Naive B cell (primary cell): ENCODE measurements around the gene HYPK. TPM values are rescaled to one million over a fixed set of nuclear protein-coding genes. Genes with fewer than 3 reads are reported as not detected.
"Not testable (repeated sequence)": the region's sequence is repeated elsewhere in the genome, so short reads cannot be mapped to it uniquely, and the experiment has no call there.

Source experiments
- ATAC-seq, 2 donors: fragments of 150-1000 bp; cut with Tn5 transposase; 2 replicates each; pipeline ENCODE4 v1.10.0; 2021; ENCODE audit warnings: low read depth in 2 of 2, mild to moderate bottlenecking in 2 of 2, moderate library complexity in 2 of 2
- DNase-seq: peaks from one replicate; pipeline ENCODE4 v3.0.0; 2022
- H3K27ac Mint-ChIP-seq, 6 donors: one replicate each; pipeline ENCODE4 v1.8.0; 2020 to 2022; ENCODE audit warnings: mild to moderate bottlenecking in 6 of 6, mixed read lengths in 6 of 6, moderate library complexity in 5 of 6, inconsistent platforms in 2 of 6
- H3K27me3 Mint-ChIP-seq, 3 donors: one replicate each; pipeline ENCODE4 v1.8.0; 2021 to 2022; ENCODE audit warnings: mixed read lengths in 3 of 3, mild to moderate bottlenecking in 1 of 3
- H3K36me3 Mint-ChIP-seq, 2 donors: one replicate each; pipeline ENCODE4 v1.8.0; 2020 to 2022; ENCODE audit warnings: mixed read lengths in 2 of 2, inconsistent platforms in 1 of 2, mild to moderate bottlenecking in 1 of 2
- H3K4me1 Mint-ChIP-seq, 3 donors: one replicate each; pipeline ENCODE4 v1.8.0; 2020 to 2022; ENCODE audit warnings: mixed read lengths in 3 of 3, inconsistent platforms in 1 of 3, mild to moderate bottlenecking in 1 of 3, moderate library complexity in 1 of 3
- H3K4me3 Mint-ChIP-seq, 8 donors: one replicate each; pipeline ENCODE4 v1.8.0; 2020 to 2022; ENCODE audit warnings: mild to moderate bottlenecking in 8 of 8, mixed read lengths in 8 of 8, moderate library complexity in 8 of 8, inconsistent platforms in 2 of 8
- H3K9me3 Mint-ChIP-seq, 7 donors: one replicate each; pipeline ENCODE4 v1.8.0; 2020 to 2022; ENCODE audit warnings: mixed read lengths in 7 of 7, mild to moderate bottlenecking in 5 of 7, inconsistent platforms in 2 of 7, moderate library complexity in 1 of 7
- polyA plus RNA-seq, 6 donors: library from polyadenylated mRNA; unstranded; fragments of 300-500 nt; fragmentation: Illumina TruSeq; gene quantifications; one replicate each; pipeline ENCODE4 v1.2.3, GENCODE V29; 2021; ENCODE audit warnings: low read depth in 6 of 6

Gene HYPK
- polyA plus RNA-seq, 6 donors from 2014 or later: 11.4 to 19.4 (median 13.6) TPM

GRCh38 chr15:43830691-43831275 is 30.4 kb downstream of the HYPK start:
- H3K27ac Mint-ChIP-seq, H3K36me3 Mint-ChIP-seq, H3K27me3 Mint-ChIP-seq, ATAC-seq, H3K9me3 Mint-ChIP-seq, DNase-seq: not testable (repeated sequence)
- Mint-ChIP-seq H3K4me3 (peak overlapping the region in 1 of 8 donors; percentile 6), H3K4me1 (peaks cover 25 to 50% (median 37%) of the 10 kb centered on the region in 3 donors)

- not testable (repeated sequence) for ATAC-seq, H3K36me3 Mint-ChIP-seq, DNase-seq, H3K9me3 Mint-ChIP-seq, H3K27me3 Mint-ChIP-seq
- H3K27ac Mint-ChIP-seq: peak overlapping the region in 2 of 6 donors; percentile 34 to 83
- peaks cover 25 to 44% (median 31%) of the 10 kb centered on the region in 3 donors for H3K4me1 Mint-ChIP-seq
- H3K4me3 Mint-ChIP-seq: peak overlapping the region in 1 of 8 donors; percentile 57
Measured at GRCh38 chr15:43831519-43832052, 31.2 kb downstream of the HYPK start.

- ATAC-seq, H3K27me3 Mint-ChIP-seq, H3K27ac Mint-ChIP-seq, DNase-seq, H3K36me3 Mint-ChIP-seq, H3K9me3 Mint-ChIP-seq: not testable (repeated sequence)
- Mint-ChIP-seq H3K4me3 (peak overlapping the region in 1 of 8 donors; percentile 61), H3K4me1 (peaks cover 19 to 36% (median 22%) of the 10 kb centered on the region in 3 donors)
Measured at GRCh38 chr15:43832485-43832884, 32.1 kb downstream of the HYPK start.

- no peaks in the 10 kb centered on the region for H3K27me3 Mint-ChIP-seq
- DNase-seq (no peak), ATAC-seq (no peak)
- no peaks in the 10 kb centered on the region for H3K9me3 Mint-ChIP-seq
- no peak overlapping the region for H3K4me3 Mint-ChIP-seq
- H3K27ac Mint-ChIP-seq: no peak overlapping the region
- peaks cover 0 to 7% (median 5%) of the 10 kb centered on the region in 3 donors for H3K4me1 Mint-ChIP-seq
- peaks cover 11 to 13% of the 10 kb centered on the region in 2 donors for H3K36me3 Mint-ChIP-seq
Measured at GRCh38 chr15:43845421-43845820, 45.0 kb downstream of the HYPK start.

- ATAC-seq (no peak), DNase-seq (no peak)
- H3K27ac Mint-ChIP-seq: no peak overlapping the region
- no peaks in the 10 kb centered on the region for H3K27me3 Mint-ChIP-seq
- no peak overlapping the region for H3K4me3 Mint-ChIP-seq
- H3K36me3 Mint-ChIP-seq: peaks cover 0 to under 1% of the 10 kb centered on the region in 2 donors
- peaks cover 0 to under 1% (median 0%) of the 10 kb centered on the region in 3 donors for H3K4me1 Mint-ChIP-seq
- H3K9me3 Mint-ChIP-seq: peaks cover 0 to 2% (median 0%) of the 10 kb centered on the region in 7 donors
Measured at GRCh38 chr15:43851251-43851650, 50.9 kb downstream of the HYPK start.

- Mint-ChIP-seq H3K27ac (no peak overlapping the region), H3K4me3 (no peak overlapping the region), H3K27me3 (no peaks in the 10 kb centered on the region), H3K9me3 (peaks cover 0 to 2% (median 0%) of the 10 kb centered on the region in 7 donors), H3K36me3 (no peaks in the 10 kb centered on the region), H3K4me1 (no peaks in the 10 kb centered on the region)
- ATAC-seq: no peak
- no peak for DNase-seq
Measured at GRCh38 chr15:43852607-43853006, 52.2 kb downstream of the HYPK start.

Other genes with a start within 250 kb of the HYPK start
- 10 to 100 TPM in 2 of 6 donors, 1 to 10 TPM in 4; 4.2 to 19.9 (median 6.5) TPM for gene PPIP5K1, start 210.4 kb upstream of the HYPK start, polyA plus RNA-seq
- gene CKMT1B, start 206.6 kb upstream of the HYPK start, polyA plus RNA-seq: not detected
- not detected for gene STRC, start 181.8 kb upstream of the HYPK start, polyA plus RNA-seq
- 1 to 10 TPM in 3 of 6 donors, under 1 TPM in 3; 0.21 to 1.3 (median 0.70) TPM for gene CATSPER2, start 151.8 kb upstream of the HYPK start, polyA plus RNA-seq
- not detected for gene CKMT1A, start 106.7 kb upstream of the HYPK start, polyA plus RNA-seq
- gene PDIA3, start 54.2 kb upstream of the HYPK start, polyA plus RNA-seq: 100 to 1,000 TPM; 251 to 358 (median 278) TPM
- gene ELL3, start 23.6 kb upstream of the HYPK start, polyA plus RNA-seq: 10 to 100 TPM; 23.1 to 42.3 (median 36.2) TPM
- 1,000 to 10,000 TPM; 1,669 to 2,243 (median 1,811) TPM for gene SERF2, start 8.3 kb upstream of the HYPK start, polyA plus RNA-seq
- 1 to 10 TPM in 5 of 6 donors, under 1 TPM in 1; 0.52 to 3.0 (median 2.0) TPM for gene SERINC4, start 379 bp upstream of the HYPK start, polyA plus RNA-seq
- 10 to 100 TPM in 3 of 6 donors, 1 to 10 TPM in 3; 7.2 to 17.0 (median 10.8) TPM for gene MFAP1, start 24.1 kb downstream of the HYPK start, polyA plus RNA-seq
- gene WDR76, start 26.4 kb downstream of the HYPK start, polyA plus RNA-seq: 1 to 10 TPM; 2.8 to 7.8 (median 6.0) TPM